Muscle of back (tissue), 13 donors: Measurements from ENCODE around the gene FER1L5. TPM values are rescaled to one million over a fixed set of nuclear protein-coding genes. Genes with fewer than 3 reads are reported as not detected.

Experiments used
- DNase-seq, 3 donors: peaks; one replicate each; pipeline versions ENCODE4 v3.0.0 to v3.0.0-alpha.2; 2013
- long read RNA-seq, 9 donors: transcript quantifications; one replicate each; lab custom pipeline, GENCODE V29; 2026
- polyA plus RNA-seq, 10 donors: library from polyadenylated mRNA; unstranded; fragments of 120-200 nt; gene quantifications; one replicate each; pipeline ENCODE4 v1.2.1, GENCODE V29; 2013; ENCODE audit not compliant: insufficient read length in 10 of 10

The FER1L5 gene
- 1 to 10 TPM in 4 of 10 donors, under 1 TPM in 6; 0.26 to 2.7 (median 0.80) TPM for polyA plus RNA-seq
- long read RNA-seq, donor 1 = 0 reads
- long read RNA-seq, donor 2 = 0 reads
- long read RNA-seq, donor 3 = 0 reads
- long read RNA-seq, donor 4 = 0 reads
- long read RNA-seq, donor 5 = 0 reads
- long read RNA-seq, donor 6 = 0 reads
- long read RNA-seq, donor 7 = 0 reads
- long read RNA-seq, donor 8 = 0 reads
- long read RNA-seq, donor 9 = 0 reads

DNA sequence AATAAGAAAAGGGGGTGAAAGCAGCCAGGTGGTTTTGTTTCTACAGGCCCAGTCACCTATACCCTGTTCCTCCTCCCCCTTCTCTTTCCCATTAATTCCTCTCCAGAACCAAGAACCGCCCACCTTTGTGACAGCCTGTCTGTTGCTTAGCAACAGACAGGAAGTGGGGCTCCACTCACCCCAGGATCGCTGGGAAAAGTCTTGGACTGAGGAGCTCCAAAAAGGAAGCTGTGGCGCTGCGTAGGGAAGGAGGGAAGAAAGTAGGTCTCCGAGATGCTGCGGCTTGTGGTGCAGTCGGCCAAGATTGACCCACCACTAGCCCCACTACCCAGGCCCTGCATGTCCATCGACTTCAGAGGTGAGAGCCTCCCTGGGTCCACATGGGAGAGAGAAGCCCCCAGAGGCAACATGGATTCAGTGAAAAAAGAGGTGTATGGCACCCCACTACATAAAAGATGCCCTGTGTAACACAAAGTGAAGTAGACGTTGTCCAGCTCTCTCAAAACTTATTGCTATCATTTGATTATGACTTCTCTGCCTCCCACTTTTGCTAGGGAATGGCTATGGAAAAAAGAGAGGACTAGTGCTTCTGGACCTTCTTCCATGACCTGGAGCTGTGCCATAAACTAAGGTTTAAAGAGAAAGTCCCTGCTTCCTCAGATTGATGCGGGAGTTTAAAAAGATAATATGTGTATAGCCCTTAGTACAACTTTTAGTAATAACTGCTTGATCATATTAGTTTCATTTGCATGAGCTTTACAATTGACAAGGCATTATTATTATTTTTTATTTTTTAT lies at the start of gene FER1L5:
Gene FER1L5, plus strand, starts transcription at position 201 of the 797 bp plus-strand sequence. Its CDS starts 73 bp downstream, at position 274.
- peak; percentile 47 to 78 (median 56) for DNase-seq

DNA sequence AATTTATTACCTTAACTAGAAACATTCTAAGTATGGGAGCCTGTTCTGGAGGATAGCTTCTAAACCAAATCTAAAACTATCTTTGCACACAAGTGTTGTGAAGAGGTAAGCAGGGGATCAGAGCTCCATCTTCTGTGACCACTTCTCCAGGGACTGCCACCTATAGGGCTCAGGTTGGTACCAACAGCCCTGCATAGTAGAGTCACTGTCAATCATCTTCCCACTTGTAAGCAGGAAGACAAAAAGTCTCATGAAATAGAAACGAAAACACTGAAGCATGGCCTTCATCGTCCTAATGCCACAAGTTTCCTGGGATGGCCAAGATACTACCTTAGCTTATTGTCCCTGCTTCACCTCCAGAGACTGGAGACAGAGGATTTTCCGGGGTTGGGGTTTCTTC lies 48.3 kb upstream of the FER1L5 start:
- no peak for DNase-seq

DNA sequence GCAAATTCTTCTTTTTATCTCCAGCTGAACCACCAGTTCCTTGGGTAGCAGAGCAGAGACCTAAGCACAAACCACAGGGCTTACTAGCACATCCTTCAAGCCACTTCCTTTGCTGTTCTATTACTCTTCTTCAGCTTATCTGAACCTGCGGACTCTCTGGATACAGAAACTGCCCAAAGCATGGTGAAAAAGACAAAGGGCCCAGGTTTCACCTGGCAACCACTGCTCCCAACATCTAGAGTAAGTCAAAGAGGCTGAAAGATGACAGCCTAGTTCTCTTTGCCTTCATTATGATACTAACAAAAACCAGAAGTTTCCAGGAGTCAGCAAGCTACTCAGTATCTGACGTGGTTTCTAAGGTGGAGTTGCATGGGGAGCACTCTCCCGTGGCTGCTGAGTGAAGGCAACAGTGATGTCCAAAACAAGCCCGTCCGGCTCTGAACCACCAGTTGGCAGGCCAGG lies 47.8 kb upstream of the FER1L5 start:
- no peak for DNase-seq

DNA sequence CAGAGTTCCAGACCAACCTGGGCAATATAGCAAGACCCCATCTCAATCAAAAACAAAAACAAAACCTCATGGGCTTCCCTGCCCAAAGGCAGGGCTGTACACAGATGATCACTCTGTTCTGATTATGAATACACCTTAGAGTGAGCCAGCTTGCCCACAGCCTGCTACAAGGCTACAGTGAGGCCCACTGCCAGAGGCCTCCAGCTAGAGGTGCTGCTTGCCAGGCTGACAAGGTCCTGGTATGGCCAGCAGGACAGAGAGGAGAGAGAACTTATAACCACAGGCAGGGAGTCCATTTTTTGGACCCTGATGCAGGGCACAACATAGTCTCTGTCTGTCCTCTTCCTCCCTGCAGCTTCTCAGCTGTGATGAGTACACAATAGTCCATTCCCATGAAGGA lies 46.0 kb upstream of the FER1L5 start:
- DNase-seq = no peak

DNA sequence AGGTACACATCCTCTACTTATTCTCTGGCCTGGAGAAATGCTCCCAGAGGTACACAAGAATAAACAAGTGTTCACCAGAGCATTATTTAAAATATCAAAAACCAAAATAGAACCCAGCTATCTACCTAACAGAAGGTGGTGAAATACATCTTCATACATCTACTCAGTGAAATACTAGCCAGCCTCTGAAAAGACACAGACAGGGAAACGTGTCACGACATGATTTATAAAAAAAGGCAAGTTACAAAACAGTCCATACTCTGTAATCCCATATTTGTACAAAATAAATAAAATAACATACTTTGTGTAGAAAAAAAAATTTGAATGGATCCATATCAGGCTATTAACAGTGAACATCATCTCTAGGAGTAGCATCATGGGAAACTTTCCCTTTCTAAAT lies 42.6 kb upstream of the FER1L5 start:
- no peak for DNase-seq

DNA sequence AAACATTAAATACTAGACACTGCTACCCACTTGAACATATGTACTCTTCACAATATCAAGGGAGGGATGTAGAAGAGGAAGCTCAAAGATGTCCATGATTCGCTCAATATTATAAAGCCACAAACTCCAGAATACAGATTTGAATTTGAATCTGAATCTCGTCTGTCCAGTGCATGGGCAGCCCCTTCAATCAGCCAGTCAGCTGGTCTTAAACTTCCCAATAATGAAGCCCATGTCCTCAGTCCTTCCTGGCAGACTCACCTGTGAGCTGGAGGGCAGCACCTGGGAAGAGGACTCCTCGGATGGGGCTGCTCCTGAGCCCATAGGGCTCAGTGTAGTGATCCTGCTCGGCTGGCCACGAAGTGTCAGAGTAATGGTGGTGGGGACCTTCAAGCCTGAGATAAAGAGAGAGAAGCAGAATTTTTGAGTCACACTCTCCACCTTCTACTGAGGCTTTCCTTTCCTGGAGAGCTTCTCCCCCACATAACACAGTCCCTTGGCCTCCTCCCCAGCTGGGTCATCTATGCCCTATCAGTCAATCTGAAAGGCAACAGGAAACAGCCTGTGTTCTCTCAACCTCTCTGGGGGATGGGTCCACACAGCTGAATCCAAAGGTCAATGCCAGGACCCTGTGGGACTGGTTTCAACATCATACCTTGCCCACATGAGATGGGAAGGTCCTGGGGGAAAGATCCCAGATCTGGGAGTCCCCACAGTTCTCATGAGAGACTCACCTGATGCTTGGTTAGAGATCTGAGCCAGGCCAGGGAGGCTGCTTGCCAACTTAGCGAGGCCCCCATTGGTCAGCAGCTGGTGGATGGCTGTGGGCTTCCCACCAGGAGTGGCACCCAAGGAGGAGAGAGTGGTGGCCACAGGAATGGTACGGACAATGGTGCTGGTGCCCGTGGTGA lies 40.9 kb upstream of the FER1L5 start:
- DNase-seq = no peak

DNA sequence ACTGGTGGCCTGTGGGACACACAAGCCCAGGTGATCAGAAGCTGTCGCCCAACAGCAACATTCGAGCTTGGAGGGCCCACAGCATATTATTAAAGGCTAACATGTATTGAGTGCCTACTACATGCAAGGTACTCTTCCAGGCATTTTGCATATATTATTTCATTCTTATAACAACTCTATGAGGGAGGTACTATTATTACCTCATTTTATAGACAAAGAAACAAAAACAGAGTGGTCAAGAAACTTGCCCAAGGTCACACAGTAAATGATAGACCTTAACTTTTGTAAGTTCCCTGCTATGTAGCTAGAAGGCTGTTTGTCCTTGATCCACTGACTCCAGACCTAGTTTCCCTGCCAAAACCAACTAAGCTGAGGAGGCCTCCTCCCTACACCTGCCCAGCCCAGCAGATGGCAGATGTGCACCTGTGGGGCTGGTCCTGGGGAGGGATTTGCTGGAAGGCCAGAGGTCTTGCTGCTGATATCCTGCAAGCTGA lies 40.2 kb upstream of the FER1L5 start:
- DNase-seq = no peak

DNA sequence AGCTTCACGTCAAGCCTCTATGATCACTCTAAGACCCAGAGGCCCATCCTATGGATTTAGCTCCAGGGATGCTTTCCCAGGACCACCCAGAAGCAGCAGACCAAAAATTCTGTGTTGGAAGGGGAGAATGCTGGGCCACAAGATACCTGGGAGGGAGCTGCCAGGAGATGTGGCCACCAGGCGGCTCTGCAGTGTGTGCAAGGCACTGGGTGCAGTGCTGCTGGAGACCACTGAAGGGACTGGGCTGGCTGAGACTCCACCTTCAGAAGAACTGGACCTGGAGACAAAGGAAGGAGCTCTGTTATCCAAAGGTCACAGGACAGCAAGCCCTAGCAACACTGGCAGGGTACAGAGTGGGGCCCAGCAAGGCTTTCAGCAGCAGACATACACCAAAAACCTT lies 38.5 kb upstream of the FER1L5 start:
- DNase-seq = no peak

DNA sequence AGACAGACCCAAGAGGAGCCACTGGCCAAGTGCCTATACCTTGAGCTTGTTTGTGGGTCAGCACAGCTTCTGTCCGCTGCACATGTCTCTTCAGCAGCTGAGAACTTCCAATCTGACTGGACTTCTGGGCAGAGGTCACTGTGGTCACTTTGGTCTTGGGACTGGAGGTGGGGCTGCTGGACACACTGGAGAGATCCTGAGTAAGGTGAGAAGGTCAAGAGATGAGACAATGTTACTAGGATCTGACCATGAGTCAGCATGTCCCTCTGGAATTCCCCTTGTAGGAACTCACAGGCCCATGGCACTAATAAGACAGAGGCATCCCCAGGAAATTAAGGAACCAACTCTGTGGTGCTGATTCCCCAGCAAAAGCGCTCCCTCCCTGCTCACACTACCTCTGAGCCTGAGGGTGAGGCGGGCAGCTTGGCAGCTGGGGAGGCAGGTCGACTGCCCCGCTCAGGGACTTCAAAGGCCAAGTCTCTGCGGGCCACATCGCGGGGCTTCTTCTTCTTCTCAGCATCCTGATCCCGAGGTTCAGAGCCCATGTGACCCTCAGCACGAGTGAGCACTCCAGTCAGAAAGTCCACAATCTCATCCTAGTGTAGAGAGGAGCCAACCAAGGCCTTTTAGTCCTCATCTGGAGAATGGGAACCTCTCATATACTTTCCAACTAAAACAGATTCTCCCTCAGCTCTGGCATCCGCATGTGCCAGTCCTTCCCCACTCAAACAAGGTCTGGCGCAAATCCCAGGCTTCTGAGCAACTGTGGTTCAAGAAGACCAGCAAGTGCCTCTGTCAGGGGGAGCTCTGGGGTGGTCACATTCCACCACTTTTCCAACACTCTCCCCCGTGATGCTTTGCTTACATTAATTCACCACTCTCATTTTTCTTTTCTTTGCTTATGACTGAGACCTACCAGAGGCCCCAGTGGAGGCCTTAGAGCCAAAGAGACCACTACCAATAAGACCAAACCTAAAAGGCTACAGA lies 33.8 kb upstream of the FER1L5 start:
- DNase-seq = no peak

DNA sequence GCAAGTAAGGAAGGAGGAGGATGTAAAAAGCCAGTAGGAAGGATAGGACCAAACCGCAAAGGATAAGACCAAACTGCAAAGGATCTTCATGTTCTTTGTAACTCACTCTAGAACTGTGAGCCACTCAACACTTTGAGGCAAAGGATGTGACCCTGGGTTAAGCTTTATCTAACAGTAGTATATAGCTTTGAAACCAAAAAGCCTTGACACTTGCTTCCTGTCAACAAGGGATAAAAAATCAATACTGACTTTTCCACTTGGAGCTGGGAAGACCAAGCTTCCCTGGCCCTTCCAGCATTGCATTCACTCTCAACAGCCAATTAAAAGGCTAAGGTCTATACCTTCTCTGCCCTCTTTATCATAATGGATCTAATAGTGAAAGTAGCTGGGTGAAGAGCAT lies 26.4 kb upstream of the FER1L5 start:
- no peak for DNase-seq

DNA sequence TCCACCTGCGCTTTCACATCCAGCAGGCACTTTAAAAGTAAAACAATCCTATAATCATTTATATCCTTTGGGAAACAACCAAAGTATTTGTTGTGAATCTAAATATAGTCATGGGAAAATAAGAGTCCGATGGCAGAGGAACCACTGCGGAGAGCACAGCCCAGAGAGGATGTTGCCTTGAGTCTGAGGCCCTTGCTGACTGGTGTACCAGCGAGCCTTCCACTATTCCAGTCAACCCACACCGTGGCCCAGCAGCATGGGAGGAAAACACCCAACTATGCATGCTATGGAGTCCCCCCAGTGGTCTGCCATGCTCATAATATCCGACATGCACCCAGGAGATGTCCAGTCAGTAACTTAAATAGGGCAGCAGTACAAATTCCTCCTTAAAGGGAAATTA lies 26.0 kb upstream of the FER1L5 start:
- DNase-seq = no peak

DNA sequence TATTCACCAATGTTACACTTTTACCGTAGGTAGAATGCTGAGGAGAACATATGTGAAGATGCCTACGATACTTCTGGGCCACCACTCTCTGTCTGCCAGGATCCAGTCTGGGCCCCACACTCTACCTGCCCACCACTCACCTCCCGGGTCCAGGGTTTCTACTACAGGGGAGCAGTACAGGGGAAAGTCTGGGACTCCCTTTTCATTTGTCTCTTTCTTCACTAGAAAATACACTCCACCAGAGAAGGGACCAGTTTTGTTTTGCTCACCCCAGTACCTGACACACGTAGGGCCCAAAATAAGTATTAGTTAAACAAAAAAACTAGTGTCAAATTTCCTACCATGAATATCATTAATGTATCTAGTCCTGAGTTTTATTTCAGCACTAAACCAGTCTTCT lies 25.6 kb upstream of the FER1L5 start:
- DNase-seq = no peak

DNA sequence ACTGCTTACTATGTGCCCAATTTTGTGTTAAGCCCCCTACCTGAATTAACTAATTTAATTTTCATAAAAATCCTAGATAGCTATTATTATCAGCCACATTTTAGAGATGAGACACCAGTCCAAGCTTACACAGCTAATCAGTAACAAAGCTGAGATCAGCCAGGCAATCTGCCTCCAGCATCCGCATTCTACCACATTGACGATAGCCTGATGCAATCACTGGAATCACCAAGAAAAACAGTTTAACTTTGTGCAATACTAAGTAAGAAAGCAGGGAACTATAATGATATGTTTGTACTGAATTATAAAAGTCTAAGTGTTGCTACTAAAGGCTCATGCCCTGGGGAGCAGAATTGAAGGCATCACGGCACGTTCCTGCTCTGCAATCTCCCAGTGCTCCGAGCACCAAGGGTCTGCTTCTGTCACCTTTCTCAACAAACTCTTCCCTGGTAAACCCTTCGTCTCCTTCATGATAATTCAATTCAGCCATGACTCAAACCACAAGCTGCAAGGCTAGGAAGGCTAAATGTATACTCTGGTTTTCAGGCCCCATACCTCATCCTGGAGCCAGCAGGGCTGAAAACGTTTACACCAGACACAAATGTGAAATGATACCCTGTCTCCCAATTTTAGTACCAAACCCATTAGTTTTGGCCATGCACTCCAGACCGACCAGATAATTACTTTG lies 23.8 kb upstream of the FER1L5 start:
- no peak for DNase-seq

DNA sequence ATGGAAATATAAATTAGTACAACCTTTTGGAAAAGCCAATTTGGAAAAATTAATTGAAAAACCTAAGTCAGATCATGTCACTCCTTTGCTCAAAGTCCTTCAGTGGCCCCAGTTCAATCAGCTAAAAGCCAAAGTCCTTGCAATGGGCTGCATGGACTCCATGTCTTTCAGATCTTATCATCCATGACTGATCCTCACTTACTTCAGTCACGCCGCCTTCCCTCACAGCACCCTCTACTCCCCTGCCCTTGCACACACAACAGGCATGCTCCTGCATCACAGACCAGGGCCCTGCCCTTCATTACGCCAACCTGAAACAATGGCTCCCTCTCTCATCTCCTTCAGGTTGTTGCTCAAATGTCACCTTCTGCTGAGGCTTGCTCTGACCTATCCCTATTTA lies 20.0 kb upstream of the FER1L5 start:
- no peak for DNase-seq

DNA sequence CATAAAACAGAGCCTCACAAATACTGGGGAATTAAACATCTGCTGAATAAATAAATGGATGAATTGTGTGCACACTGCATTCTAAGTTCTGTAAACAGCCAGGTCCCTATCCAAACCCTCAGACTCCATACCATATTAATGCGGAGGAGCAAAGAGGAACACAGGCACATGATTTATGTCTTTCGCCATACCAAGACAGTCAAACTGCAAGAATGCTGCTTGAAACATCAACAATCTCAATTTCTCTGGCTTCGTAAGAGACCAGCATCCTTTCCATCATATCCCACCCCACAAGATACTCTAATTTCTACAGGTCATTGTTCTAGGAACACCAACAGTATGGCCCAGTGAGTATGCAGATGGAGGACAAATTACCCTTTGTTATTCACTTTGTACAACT lies 19.4 kb upstream of the FER1L5 start:
- peak in 1 of 3 donors; percentile 15 for DNase-seq

DNA sequence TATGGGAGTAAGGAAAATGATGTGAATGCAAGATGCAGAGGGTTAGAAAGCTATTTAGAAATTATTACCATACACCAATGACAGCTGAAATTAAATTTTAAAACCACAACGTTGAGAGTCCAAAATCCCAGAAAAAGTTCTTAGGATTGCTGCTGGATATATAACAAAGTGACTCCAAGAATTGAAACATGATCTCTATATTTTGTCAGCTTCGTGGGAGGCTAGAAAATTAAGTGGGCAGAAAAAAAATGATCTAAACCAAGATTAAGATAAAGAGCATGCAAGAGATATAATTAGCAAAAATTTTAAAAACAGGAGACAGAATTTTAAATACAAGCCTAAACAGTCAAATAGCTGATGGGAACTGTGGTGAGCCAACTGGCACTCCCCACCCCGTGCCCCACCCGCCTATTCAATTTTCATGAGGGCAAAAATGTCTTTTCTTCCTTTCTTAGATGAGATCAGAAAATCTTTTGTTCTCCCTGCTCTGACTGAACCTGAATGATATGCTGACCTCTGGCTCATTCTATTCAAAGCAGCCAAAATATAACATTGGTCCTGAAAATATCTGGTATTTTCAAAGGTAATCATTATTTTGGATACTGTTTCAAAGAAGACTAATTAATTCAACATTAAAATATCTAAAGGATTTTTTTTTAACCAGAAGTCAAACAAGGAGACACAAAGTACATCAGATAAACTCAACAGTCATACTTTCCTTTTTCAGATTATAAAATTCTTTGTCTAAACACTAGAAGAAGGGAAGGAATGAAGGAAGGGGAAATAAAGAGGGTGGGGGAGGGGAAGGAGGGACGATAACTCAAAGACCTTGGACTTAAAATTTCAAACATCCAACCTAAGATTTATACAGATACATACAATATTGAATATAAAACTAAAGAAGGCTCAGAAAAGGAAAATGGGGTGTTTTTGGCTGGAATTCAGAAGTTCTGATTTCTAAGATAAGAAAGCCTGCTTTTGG lies 16.7 kb upstream of the FER1L5 start:
- no peak for DNase-seq

DNA sequence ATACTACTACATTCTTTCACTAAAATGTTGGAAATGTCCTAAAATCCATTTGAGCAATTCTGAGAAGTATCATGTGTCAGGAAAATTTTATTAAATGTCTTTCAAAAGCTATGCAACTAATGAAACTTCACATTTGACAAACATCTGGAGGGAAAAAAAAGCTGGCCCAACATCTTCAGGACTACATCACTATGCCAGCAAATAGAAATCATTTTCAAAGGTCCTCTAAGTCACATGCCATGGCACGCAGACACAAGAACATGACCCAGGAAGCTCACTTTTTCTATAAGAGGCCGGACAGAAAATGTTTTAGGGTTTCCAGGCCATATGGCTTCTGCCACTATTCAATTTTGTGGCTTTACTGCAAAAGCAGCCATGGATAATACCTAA lies 16.0 kb upstream of the FER1L5 start:
- DNase-seq = no peak

DNA sequence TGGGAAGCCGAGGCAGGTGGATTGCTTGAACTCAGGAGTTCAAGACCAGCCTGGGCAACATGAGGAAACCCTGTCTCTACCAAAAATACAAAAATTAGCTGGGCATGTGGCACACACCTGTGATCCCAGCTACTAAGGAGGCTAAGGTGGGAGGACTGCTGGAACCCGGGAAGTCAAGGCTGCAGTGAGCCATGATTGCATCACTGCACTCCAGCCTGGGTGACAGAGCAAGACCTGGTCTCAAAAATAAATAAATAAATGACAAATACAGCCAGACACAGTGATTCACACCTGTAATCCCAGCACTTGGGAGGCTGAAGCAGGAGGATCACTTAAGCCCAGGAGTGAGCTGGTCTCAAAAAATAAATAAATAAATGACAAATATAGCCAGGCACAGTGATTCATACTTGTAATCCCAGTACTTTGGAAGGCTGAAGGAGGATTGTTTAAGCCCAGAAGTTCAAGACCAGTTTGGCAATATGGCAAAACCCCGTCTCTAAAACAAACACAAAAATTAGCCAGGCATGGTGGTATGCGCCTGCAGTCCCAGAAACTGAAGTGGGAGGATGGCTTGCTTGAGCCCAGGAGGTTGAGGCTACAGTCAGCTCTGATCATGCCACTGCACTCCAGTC lies 10.6 kb upstream of the FER1L5 start:
- DNase-seq = no peak

DNA sequence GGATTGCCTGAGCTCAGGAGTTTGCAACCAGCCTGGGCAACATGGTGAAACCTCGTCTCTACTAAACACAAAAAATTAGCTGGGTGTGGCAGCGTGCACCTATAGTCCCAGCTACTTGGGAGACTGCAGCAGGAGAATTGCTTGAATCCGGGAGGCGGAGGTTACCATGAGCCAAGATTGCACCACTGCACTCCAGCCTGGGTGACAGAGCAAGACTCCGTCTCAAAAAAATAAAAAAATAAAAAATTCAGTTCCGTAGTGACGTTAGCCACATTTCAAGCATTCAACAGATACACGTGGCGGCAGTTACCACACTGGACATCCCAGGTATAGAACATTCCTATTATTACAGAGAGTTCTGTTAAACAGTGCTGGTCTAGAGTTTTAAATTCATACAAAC lies 8.9 kb upstream of the FER1L5 start:
- DNase-seq = no peak
